Eye (tissue), 1 donor: Measurements from ENCODE around the gene RRP1B.
A peak's percentile ranks its signal among the peaks of the same experiment; 100 is the strongest.
"Not testable (repeated sequence)": the region's sequence is repeated elsewhere in the genome, so short reads cannot be mapped to it uniquely, and the experiment has no call there.

Experiments used
- DNase-seq: peaks from one replicate; pipeline ENCODE4 v3.0.0-alpha.2; 2015

The RRP1B gene

DNA sequence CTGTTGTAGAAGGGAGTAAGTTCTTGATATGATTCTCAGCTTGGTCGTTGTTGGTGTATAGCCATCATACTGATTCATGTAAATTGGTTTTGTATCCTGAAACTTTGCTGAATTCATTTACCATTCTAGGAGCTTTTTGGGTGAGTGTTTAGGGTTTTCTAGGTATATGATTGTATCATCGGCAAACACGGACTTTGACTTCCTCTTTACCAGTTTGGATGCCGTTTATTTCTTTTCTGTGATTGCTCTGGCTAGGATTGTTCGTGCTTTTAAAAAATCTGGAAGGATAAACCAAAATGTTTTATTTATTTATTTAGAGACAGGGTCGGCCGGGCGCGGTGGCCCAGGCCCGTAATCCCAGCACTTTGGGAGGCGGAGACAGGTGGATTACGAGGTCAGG, 20.6 kb downstream of the RRP1B start:
- DNase-seq = no peak

- DNase-seq = not testable (repeated sequence)
Observed at GRCh38 chr21:43680421-43680820, 21.1 kb downstream of the RRP1B start.

DNA sequence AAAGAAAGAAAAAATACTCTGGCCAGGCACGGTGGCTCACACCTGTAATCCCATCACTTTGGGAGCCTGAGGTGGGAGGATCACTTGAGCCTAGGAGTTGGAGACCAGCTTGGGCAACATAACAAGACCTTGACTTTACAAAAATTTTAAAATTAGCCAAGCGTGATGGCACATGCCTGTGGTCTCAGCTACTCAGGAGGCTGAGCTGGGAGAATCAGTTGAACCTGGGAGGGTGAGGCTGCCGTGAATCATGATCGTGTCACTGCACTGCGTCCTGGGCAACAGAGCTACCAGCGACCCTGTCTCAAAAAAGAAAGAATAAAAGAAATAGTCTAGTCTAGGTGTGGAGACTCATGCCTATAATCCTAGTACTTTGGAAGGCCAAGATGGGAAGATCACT, 22.3 kb downstream of the RRP1B start:
- no peak for DNase-seq

GRCh38 chr21:43684424-43684823, 25.1 kb downstream of the RRP1B start:
- DNase-seq = no peak

DNA sequence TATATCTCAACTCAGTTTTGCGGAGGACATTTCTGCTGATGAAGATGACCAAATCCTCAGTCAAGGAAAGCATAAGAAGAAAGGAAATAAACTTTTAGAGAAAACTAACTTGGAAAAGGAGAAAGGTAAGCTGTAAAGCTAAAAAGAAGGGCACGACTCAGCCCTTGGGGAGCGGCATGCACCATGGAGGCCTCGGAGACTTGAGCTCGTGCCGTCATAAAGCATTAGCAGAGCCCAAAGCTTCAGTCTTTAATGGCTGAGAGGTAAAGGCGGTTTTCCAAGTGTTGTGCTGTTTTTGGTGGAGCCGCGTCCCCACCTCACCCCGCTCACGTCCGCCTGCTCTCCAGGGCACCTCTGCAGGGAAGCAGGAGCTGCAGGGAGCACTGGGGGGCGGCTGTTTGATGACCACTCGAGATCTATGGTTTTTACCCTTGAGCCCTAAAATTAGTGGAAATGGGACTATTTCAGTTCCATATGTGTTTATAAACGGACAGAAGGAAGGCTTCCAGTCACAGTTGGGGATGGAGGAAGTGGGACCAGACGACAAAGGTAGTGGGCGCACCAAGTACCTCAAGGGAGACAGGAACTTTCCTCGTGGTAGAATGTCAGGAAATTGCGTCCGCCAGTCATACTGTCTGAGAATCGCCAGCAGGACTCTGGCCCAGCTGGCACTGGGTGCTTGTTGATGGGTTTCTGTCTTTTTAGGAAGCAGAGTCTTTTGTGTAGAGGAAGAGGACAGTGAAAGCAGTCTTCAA, 27.6 kb downstream of the RRP1B start:
- no peak for DNase-seq

- no peak for DNase-seq
Observed at GRCh38 chr21:43687566-43688399, 28.4 kb downstream of the RRP1B start.

DNA sequence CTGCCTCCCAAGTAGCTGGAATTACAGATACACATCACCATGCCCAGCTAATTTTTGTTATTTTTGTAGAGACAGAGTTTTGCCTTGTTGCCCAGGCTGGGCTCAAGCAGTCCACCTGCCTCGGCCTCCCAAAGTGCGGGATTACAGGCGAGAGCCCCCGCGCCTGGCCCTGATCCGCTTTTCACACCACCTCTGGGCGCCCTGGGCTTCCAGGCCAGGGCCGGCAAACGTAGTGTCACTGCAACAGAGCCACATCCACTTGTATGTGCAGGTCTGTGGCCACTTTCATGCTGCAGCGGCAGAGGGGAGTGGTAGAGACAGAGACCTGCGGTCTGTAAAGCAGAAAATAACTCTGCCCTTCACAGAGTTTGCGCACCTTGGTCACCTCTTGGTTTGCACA, 29.5 kb downstream of the RRP1B start:
- DNase-seq = no peak

- no peak for DNase-seq
Observed at GRCh38 chr21:43689556-43690337, 30.4 kb downstream of the RRP1B start.

- DNase-seq = no peak
Observed at GRCh38 chr21:43690346-43690745, 31.0 kb downstream of the RRP1B start.

DNA sequence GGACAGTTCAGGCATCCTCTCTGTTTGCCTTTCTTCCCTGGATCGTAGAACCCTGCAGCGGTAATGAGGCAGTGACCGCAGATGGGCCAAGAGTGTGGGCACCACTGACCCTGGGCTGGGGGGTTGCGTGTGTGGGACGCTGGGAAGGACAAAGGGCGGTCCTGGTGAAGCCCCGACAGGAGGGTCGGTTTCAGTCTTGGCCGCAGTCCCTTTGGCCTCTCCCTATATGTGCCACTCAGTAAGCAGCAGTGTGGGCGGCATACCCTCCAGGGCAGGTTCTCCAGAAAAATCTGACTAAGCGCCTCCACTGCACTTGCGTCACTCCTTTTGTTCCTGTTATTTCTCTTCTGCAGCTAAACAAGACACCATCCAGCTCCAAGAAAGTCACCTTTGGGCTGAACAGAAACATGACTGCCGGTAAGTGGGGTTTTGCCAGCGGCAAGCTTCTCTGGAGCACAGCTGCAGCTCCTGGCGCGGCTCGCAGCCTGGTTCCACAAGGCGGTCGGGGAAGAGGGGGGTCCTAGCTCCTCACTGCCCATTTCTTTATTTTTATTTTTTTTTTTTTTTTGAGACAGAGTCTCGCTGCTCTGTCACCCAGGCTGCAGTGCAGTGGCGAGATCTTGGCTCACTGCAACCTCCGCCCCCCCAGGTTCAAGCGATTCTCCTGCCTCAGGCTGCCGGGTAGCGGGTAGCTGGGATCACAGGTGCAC, 31.9 kb downstream of the RRP1B start:
- no peak for DNase-seq

DNA sequence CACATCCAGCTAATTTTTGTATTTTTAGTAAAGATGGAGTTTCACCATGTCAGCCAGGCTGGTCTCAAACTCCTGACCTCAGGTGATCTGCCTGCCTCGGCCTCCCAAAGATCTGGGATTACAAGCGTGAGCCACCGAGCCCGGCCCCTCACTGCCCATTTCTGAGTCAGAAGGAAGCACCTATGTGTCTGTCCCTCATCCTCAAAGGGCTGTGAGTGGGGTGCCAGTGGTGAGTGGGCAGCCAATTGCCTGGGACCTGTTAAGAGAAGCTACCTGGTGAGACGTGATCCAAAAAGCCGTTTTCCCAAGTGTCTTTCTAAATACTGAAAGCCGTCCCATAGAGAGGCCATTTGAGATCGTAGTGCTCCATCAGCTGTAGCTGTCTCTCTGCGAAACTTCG, 32.4 kb downstream of the RRP1B start:
- no peak for DNase-seq

GRCh38 chr21:43692949-43693348, 33.6 kb downstream of the RRP1B start:
- no peak for DNase-seq

DNA sequence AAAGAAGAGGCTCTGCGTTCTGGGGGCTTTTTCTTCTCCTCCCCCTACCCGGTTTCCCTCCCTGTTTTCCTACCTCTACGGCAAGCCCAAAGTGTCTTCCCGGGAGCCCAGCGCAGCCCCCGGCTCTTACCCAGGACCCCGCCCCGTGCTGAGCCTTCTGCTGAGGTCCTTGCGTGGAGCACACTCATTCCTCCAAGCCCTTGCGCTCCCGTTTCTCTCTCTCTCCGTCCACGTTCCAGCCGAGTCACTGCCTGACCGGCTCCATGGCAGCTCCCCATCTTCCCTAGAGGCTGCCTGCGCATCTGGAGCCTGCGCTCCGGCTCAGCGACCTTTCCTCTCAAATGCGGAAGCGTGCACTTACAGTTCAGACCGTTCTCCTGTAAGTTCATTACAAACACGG, 34.6 kb downstream of the RRP1B start:
- peak; percentile 46 for DNase-seq

GRCh38 chr21:43694437-43695079, 35.2 kb downstream of the RRP1B start:
- no peak for DNase-seq

GRCh38 chr21:43696214-43696613, 36.9 kb downstream of the RRP1B start:
- no peak for DNase-seq

- no peak for DNase-seq
Observed at GRCh38 chr21:43697758-43698643, 38.6 kb downstream of the RRP1B start.

DNA sequence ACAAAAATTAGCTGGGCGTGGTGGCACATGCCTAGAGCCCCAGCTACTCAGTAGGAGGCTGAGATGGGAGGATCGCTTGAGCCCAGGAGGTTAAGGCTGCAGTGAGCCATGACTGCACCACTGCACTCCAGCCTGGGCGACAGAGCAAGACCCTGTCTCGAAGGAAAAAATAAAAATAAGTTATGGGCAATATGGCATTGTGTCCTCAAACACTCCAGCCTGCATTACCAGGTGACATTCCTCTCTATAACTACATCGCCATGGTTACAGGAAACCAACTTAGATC, 40.1 kb downstream of the RRP1B start:
- DNase-seq = not testable (repeated sequence)

GRCh38 chr21:43699933-43700599, 40.7 kb downstream of the RRP1B start:
- peak; percentile 31 for DNase-seq

- peak; percentile 27 for DNase-seq
Observed at GRCh38 chr21:43701936-43702784, 42.8 kb downstream of the RRP1B start.

GRCh38 chr21:43702785-43703034, 43.4 kb downstream of the RRP1B start:
- DNase-seq = no peak
